Measurements from ENCODE around the gene AP1M1. TPM values are rescaled to one million over a fixed set of nuclear protein-coding genes. Genes with fewer than 3 reads are reported as not detected.

AP1M1 gene
- total RNA-seq, 1 experiment from 2014 or later = 52.8 TPM

DNA sequence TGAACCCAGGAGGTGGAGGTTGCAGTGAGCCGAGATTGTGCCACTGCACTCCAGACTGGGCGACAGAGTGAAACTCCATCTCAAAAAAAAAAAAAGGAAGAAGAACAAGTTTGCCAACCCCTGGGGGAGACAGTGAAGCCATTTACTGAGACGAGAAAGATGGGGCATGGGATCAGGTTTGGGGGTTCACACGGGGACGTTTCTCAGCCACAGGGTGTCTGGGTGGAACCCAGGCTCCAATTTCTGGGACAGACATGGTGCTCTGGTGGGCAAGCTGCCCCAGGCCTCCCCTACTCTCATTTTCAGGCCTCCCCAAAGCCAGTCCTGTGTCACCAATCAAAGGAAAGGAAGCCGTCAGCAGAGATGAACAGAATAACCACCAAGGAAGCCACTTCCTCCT lies 40.8 kb upstream of the AP1M1 start:
- Histone ChIP-seq H2AFZ (no peak overlapping the region), H3K4me1 (replicated peaks; ENCODE audit: insufficient read depth) (peaks cover 20% of the 10 kb centered on the region), H3K36me3 (ENCODE audit: low read depth) (no peaks in the 10 kb centered on the region), H3K79me2 (ENCODE audit: low read depth) (no peaks in the 10 kb centered on the region), H3K27me3 (ENCODE audit: insufficient read depth, low read depth) (no peaks in the 10 kb centered on the region), H3K4me3 (no peak overlapping the region), H3K9me2 (ENCODE audit: insufficient read depth) (no peaks in the 10 kb centered on the region), H3F3A (ENCODE audit: insufficient read depth, low read depth) (peaks cover 35% of the 10 kb centered on the region), H3K9me3 (ENCODE audit: insufficient read depth, low read depth) (no peaks in the 10 kb centered on the region), H3K27ac (no peak overlapping the region), H3K4me2 (no peak overlapping the region), H4K20me1 (ENCODE audit: insufficient read depth) (no peaks in the 10 kb centered on the region)
- intact Hi-C loops (cut with micrococcal nuclease; ENCODE audit: unreplicated experiment) = no loop called here
- POLR2A ChIA-PET (ENCODE audit: unreplicated experiment) = no interaction called here
- BruUV-seq (replicated peaks) = no TSS peak
- no peak for DNase-seq
- CTCF ChIA-PET = interaction anchor here (0.7 kb wide), 1 partner anchor 21 kb away, joined by 5 read pairs; no protein-coding TSS in a partner anchor
- TF ChIP-seq, protein P1, sequence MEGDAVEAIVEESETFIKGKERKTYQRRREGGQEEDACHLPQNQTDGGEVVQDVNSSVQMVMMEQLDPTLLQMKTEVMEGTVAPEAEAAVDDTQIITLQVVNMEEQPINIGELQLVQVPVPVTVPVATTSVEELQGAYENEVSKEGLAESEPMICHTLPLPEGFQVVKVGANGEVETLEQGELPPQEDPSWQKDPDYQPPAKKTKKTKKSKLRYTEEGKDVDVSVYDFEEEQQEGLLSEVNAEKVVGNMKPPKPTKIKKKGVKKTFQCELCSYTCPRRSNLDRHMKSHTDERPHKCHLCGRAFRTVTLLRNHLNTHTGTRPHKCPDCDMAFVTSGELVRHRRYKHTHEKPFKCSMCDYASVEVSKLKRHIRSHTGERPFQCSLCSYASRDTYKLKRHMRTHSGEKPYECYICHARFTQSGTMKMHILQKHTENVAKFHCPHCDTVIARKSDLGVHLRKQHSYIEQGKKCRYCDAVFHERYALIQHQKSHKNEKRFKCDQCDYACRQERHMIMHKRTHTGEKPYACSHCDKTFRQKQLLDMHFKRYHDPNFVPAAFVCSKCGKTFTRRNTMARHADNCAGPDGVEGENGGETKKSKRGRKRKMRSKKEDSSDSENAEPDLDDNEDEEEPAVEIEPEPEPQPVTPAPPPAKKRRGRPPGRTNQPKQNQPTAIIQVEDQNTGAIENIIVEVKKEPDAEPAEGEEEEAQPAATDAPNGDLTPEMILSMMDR (conservative IDR thresholded peaks at IDR 0.05) = no peak
- no peak for TF ChIP-seq EZH2 (IDR thresholded peaks at IDR 0.05; ENCODE audit: low read depth)

DNA sequence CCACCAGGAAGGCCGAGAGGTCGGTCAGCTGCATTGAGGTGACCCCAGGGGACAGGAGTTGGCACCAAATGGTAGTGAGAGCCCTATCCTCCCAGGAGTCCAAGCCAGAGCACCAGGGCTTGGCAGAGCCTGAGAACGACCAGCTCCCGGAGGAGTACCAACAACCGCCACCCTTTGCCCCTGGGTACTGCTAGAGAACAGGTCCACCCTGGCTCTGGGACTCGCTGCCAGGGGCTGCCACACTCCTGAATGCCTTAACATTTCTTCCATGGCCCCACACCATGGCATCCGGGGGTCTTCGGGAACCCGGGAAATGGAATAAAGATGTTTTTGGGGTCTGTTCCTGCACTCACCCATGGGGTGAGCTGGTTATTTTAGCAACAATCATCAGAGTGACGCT lies 40.1 kb upstream of the AP1M1 start:
- H3K27ac ChIP-seq = no peak overlapping the region
- CTCF ChIA-PET = no interaction called here
- POLR2A ChIA-PET (ENCODE audit: unreplicated experiment) = no interaction called here
- H3F3A ChIP-seq (ENCODE audit: insufficient read depth, low read depth) = peaks cover 35% of the 10 kb centered on the region
- intact Hi-C loops (cut with micrococcal nuclease; ENCODE audit: unreplicated experiment) = no loop called here
- H3K36me3 ChIP-seq (ENCODE audit: low read depth) = no peaks in the 10 kb centered on the region
- H3K9me3 ChIP-seq (ENCODE audit: insufficient read depth, low read depth) = no peaks in the 10 kb centered on the region
- BruUV-seq (replicated peaks) = no TSS peak
- no peak overlapping the region for H3K4me3 ChIP-seq
- TF ChIP-seq EZH2 (IDR thresholded peaks at IDR 0.05; ENCODE audit: low read depth) = no peak
- TF ChIP-seq, protein P1 (conservative IDR thresholded peaks at IDR 0.05) = no peak
- DNase-seq = no peak
- H2AFZ ChIP-seq = no peak overlapping the region
- no peaks in the 10 kb centered on the region for H3K27me3 ChIP-seq (ENCODE audit: insufficient read depth, low read depth)
- no peaks in the 10 kb centered on the region for H4K20me1 ChIP-seq (ENCODE audit: insufficient read depth)
- no peaks in the 10 kb centered on the region for H3K9me2 ChIP-seq (ENCODE audit: insufficient read depth)
- no peak overlapping the region for H3K4me2 ChIP-seq
- H3K79me2 ChIP-seq (ENCODE audit: low read depth) = no peaks in the 10 kb centered on the region
- H3K4me1 ChIP-seq (replicated peaks; ENCODE audit: insufficient read depth) = peaks cover 25% of the 10 kb centered on the region

DNA sequence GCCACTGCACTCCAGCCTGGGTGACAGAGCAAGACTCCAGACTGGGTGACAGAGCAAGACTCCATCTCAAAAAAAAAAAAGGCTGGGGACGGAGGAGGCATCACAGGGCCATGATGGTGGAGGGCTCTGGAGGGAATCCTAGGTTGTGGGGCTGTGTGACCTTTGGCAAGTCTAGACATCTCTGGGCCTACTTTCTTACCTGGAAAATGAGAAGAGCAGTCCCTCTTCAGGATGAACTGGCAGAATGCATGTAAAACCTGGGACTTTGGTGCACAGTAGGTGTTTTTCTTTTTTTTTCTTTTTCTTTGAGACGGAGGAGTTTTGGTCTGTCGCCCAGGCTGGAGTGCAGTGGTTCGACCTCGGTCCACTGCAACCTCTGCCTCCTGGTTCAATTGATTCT lies 38.1 kb upstream of the AP1M1 start:
- Histone ChIP-seq H3K27ac (peak overlapping the region; percentile 98), H3F3A (ENCODE audit: insufficient read depth, low read depth) (peaks cover 41% of the 10 kb centered on the region), H3K9me2 (ENCODE audit: insufficient read depth) (no peaks in the 10 kb centered on the region), H3K36me3 (ENCODE audit: low read depth) (no peaks in the 10 kb centered on the region), H3K4me2 (no peak overlapping the region), H3K9me3 (ENCODE audit: insufficient read depth, low read depth) (no peaks in the 10 kb centered on the region), H3K4me1 (replicated peaks; ENCODE audit: insufficient read depth) (peaks cover 44% of the 10 kb centered on the region), H3K4me3 (no peak overlapping the region), H4K20me1 (ENCODE audit: insufficient read depth) (no peaks in the 10 kb centered on the region), H3K27me3 (ENCODE audit: insufficient read depth, low read depth) (no peaks in the 10 kb centered on the region), H2AFZ (no peak overlapping the region), H3K79me2 (ENCODE audit: low read depth) (no peaks in the 10 kb centered on the region)
- no peak for DNase-seq
- ChIA-PET POLR2A (ENCODE audit: unreplicated experiment) (no interaction called here), CTCF (interaction anchor here (0.6 kb wide), 1 partner anchor 51 kb away, joined by 3 read pairs; no protein-coding TSS in a partner anchor)
- intact Hi-C loops (cut with micrococcal nuclease; ENCODE audit: unreplicated experiment) = no loop called here
- no TSS peak for BruUV-seq (replicated peaks)
- TF ChIP-seq, protein P1 (conservative IDR thresholded peaks at IDR 0.05) = no peak
- no peak for TF ChIP-seq EZH2 (IDR thresholded peaks at IDR 0.05; ENCODE audit: low read depth)

Data from PC-9 (cell line).